Common myeloid progenitor, CD34-positive (primary cell): ENCODE data around the gene IPPK.

Source experiments
- CTCF ChIA-PET: fragments of 350-600 bp; sonication (Branson Sonifier 250); formaldehyde crosslinking; loops from one replicate; lab custom pipeline; 2021; ENCODE audit warnings: antibody characterized with exemption; lab: Charles Lee
- POLR2A ChIA-PET: fragments of 350-600 bp; sonication (Branson Sonifier 250); formaldehyde crosslinking; loops from one replicate; lab custom pipeline; 2021; ENCODE audit warnings: antibody characterized with exemption; lab: Charles Lee
- DNase-seq, 3 donors: peaks; one replicate each; pipeline versions ENCODE4 v3.0.0 to v3.0.0-alpha.2; 2013
- H3K27ac ChIP-seq, 2 experiments: 1 replicate in 1 of 2; 2 replicates in 1 of 2; pipeline ENCODE4 v1.7.0; 2013; ENCODE audit warnings: inconsistent platforms in 2 of 2, low read length in 2 of 2, mild to moderate bottlenecking in 2 of 2, low read depth in 1 of 2, moderate library complexity in 1 of 2; ENCODE audit not compliant: severe bottlenecking in 2 of 2, insufficient read depth in 1 of 2, poor library complexity in 1 of 2
- H3K27me3 ChIP-seq, 5 experiments: replicated peaks in 2 of 5; 1 replicate in 3 of 5; 2 replicates in 2 of 5; pipeline versions ENCODE4 v1.6.1 to v1.7.0; 2013; ENCODE audit warnings: low read length in 4 of 5, mild to moderate bottlenecking in 2 of 5, moderate library complexity in 2 of 5, inconsistent platforms in 1 of 5; ENCODE audit not compliant: insufficient read depth in 5 of 5, control insufficient read depth in 4 of 5
- H3K36me3 ChIP-seq, 4 experiments: 1 replicate in 2 of 4; 2 replicates in 2 of 4; pipeline versions ENCODE4 v1.6.1 to v1.7.0; 2013; ENCODE audit warnings: low read length in 3 of 4, control low read depth in 1 of 4, mild to moderate bottlenecking in 1 of 4; ENCODE audit not compliant: control insufficient read depth in 4 of 4, insufficient read depth in 4 of 4
- H3K4me1 ChIP-seq, 4 experiments: 1 replicate in 3 of 4; 2 replicates in 1 of 4; pipeline versions ENCODE4 v1.6.1 to v1.7.1; 2013; ENCODE audit warnings: low read length in 3 of 4, mild to moderate bottlenecking in 3 of 4, control low read depth in 1 of 4, inconsistent platforms in 1 of 4, moderate library complexity in 1 of 4; ENCODE audit not compliant: control insufficient read depth in 4 of 4, insufficient read depth in 4 of 4; ENCODE audit errors: control extremely low read depth in 1 of 4
- H3K4me3 ChIP-seq, 7 experiments: 1 replicate in 4 of 7; 2 replicates in 3 of 7; pipeline versions ENCODE4 v1.5.1 to v1.7.0; 2013; ENCODE audit warnings: mild to moderate bottlenecking in 7 of 7, low read length in 6 of 7, moderate library complexity in 6 of 7, inconsistent platforms in 2 of 7, low read depth in 2 of 7, control low read depth in 1 of 7; ENCODE audit not compliant: insufficient read depth in 4 of 7, control insufficient read depth in 1 of 7; ENCODE audit errors: extremely low read depth in 1 of 7
- H3K9me3 ChIP-seq, 5 experiments: 1 replicate in 4 of 5; 2 replicates in 1 of 5; pipeline versions ENCODE4 v1.6.1 to v1.7.1; 2013; ENCODE audit warnings: low read length in 4 of 5, mild to moderate bottlenecking in 2 of 5, inconsistent platforms in 1 of 5, low read depth in 1 of 5, moderate library complexity in 1 of 5; ENCODE audit not compliant: control insufficient read depth in 4 of 5, insufficient read depth in 2 of 5; ENCODE audit errors: control extremely low read depth in 1 of 5
- WGBS: methylation state at CpG from one replicate; pipeline ENCODE4 v1.1.5; 2013; ENCODE audit not compliant: insufficient coverage; 5-methylcytosine and 5-hydroxymethylcytosine counted together

IPPK gene

DNA sequence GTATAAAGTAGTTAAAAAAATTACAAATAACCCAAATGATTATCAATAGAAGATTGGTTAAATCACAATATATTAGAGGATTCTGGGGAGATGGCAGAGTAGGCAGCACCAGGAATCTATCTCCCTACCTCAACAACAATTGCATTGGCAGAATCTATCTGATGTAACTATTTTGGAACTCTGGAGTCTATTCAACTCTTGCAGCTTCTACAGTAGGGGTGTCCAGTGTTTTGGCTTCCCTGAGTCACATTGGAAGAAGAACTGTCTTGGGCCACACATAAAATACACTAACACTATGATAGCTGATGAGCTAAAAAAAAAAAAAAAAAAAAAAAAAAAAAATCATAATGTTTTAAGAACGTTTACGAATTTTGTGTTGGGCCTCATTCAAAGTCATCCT, 104.9 kb downstream of the IPPK start:
- DNase-seq, result peak in 1 of 3 donors; percentile 11
- Histone ChIP-seq H3K27ac (no peak overlapping the region), H3K4me3 (no peak overlapping the region), H3K9me3 (peaks cover 0 to 8% (median 3%) of the 10 kb centered on the region in 5 experiments), H3K4me1 (peaks cover 0 to 29% (median 6%) of the 10 kb centered on the region in 4 experiments), H3K27me3 (no peaks in the 10 kb centered on the region), H3K36me3 (no peaks in the 10 kb centered on the region)
- ChIA-PET CTCF (no interaction called here), POLR2A (no interaction called here)
- WGBS, result no CpG with 5 or more reads among the region's 2 CpGs

GRCh38 chr9:92564504-92564903, 105.4 kb downstream of the IPPK start:
- CTCF ChIA-PET, result no interaction called here
- Histone ChIP-seq H3K4me1 (peaks cover 0 to 29% (median 6%) of the 10 kb centered on the region in 4 experiments), H3K27me3 (no peaks in the 10 kb centered on the region), H3K4me3 (peak overlapping the region in 1 of 7 experiments; percentile 3), H3K27ac (no peak overlapping the region), H3K9me3 (peaks cover 0 to 8% (median 3%) of the 10 kb centered on the region in 5 experiments), H3K36me3 (no peaks in the 10 kb centered on the region)
- DNase-seq, result peak; percentile 49 to 88 (median 81)
- POLR2A ChIA-PET, result no interaction called here
